ENCODE data around the gene ITSN2.

Gene ITSN2

GRCh38 chr2:24220554-24221291, 139.6 kb downstream of the ITSN2 start:
- DNase-seq (ENCODE audit: insufficient read length, low spot score) (no peak), FAIRE-seq (no peak)
- no peak for TF ChIP-seq PAX5 (IDR thresholded peaks at IDR 0.05; ENCODE audit: insufficient read depth, low read length, severe bottlenecking)

DNA sequence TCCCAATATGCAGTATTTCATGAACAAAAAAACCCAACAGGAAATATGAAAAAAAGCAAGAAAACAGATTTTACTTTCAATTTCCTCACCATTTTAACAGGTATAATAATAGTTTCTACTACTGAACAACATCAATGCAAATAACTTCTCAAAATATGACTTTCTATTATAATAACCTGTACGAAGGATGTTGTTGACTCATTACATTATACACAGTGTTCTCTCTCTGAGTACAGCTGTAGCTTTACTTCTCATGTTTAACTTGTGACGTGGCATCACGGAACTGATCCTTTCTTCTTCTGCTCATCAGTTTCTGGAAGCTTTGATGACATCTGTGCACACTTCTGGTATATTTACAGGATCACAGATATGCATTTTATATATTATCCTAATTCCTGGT, 145.5 kb downstream of the ITSN2 start:
- TF ChIP-seq POLR2AphosphoS5 (IDR thresholded peaks at IDR 0.05; ENCODE audit: low read depth, low read length) (no peak), SPI1 (IDR thresholded peaks at IDR 0.05; ENCODE audit: low read depth, low read length) (peak; percentile 45; the same call in 1 of the 2 replicates)
- peak; percentile 52 for DNase-seq (ENCODE audit: insufficient read length, low spot score)
- FAIRE-seq = peak; percentile 79

DNA sequence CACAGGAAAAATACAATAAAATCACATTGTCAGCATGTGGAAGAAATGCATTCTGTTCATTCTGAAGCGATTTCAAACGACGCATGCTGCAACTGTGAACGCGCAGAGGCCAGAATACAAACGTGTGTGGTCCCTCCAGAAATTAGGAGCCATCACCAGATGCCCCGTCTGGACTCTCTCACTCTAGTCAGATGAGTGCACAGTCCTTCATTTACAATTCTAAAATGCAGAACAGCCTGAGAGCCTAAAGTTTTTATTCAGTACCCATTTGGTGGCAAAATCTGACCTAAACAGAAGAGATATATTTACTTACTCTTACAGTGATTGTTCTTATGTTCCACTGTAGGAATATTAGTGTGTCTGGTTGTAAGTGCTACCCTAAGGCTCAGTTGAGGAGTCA, 148.9 kb downstream of the ITSN2 start:
- no peak for DNase-seq (ENCODE audit: insufficient read length, low spot score)
- TF ChIP-seq TAF1 (IDR thresholded peaks at IDR 0.05; ENCODE audit: low read depth, low read length) (no peak), POLR2AphosphoS5 (IDR thresholded peaks at IDR 0.05; ENCODE audit: low read depth, low read length) (no peak), PAX5 (IDR thresholded peaks at IDR 0.05; ENCODE audit: insufficient read depth, low read length, severe bottlenecking) (no peak), SPI1 (IDR thresholded peaks at IDR 0.05; ENCODE audit: low read depth, low read length) (no peak), POU2F2 (IDR thresholded peaks at IDR 0.05; ENCODE audit: low read depth, low read length) (no peak), POLR2A (IDR thresholded peaks at IDR 0.05; ENCODE audit: low read depth, low read length) (no peak)
- no peak for FAIRE-seq

DNA sequence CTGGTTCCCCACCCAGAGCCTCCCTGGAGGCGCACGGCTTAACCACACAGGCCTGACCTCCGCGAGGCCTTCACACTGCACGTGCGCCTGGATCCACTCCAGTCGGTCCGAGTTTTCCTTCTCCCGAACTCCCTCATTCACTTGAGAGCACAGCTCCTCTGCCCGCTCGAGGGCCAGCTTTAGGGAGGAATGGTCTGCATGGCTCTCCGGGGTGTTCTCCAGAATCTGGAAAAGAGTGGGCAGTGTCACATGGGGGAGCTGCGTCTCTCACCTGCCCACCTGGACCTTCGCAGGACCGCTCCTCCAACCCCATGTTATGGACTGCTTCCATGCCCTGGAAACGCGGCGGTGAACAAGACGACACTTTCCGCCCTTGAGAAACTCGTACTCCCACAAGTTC, 149.6 kb downstream of the ITSN2 start:
- no peak for FAIRE-seq
- DNase-seq (ENCODE audit: insufficient read length, low spot score) = no peak
- TF ChIP-seq POLR2AphosphoS5 (IDR thresholded peaks at IDR 0.05; ENCODE audit: low read depth, low read length) = no peak
- no peak for TF ChIP-seq POU2F2 (IDR thresholded peaks at IDR 0.05; ENCODE audit: low read depth, low read length)
- no peak for TF ChIP-seq PAX5 (IDR thresholded peaks at IDR 0.05; ENCODE audit: insufficient read depth, low read length, severe bottlenecking)
- no peak for TF ChIP-seq SPI1 (IDR thresholded peaks at IDR 0.05; ENCODE audit: low read depth, low read length)
- no peak for TF ChIP-seq POLR2A (IDR thresholded peaks at IDR 0.05; ENCODE audit: low read depth, low read length)
- no peak for TF ChIP-seq TAF1 (IDR thresholded peaks at IDR 0.05; ENCODE audit: low read depth, low read length)

GRCh38 chr2:24210106-24210455, 150.3 kb downstream of the ITSN2 start:
- no peak for TF ChIP-seq POU2F2 (IDR thresholded peaks at IDR 0.05; ENCODE audit: low read depth, low read length)
- TF ChIP-seq TAF1 (IDR thresholded peaks at IDR 0.05; ENCODE audit: low read depth, low read length) = no peak
- TF ChIP-seq POLR2A (IDR thresholded peaks at IDR 0.05; ENCODE audit: low read depth, low read length) = no peak
- no peak for TF ChIP-seq POLR2AphosphoS5 (IDR thresholded peaks at IDR 0.05; ENCODE audit: low read depth, low read length)
- TF ChIP-seq SPI1 (IDR thresholded peaks at IDR 0.05; ENCODE audit: low read depth, low read length) = no peak
- TF ChIP-seq PAX5 (IDR thresholded peaks at IDR 0.05; ENCODE audit: insufficient read depth, low read length, severe bottlenecking) = no peak
- FAIRE-seq = no peak
- no peak for DNase-seq (ENCODE audit: insufficient read length, low spot score)

GRCh38 chr2:24209389-24210105, 150.8 kb downstream of the ITSN2 start:
- DNase-seq (ENCODE audit: insufficient read length, low spot score) = no peak
- TF ChIP-seq TAF1 (IDR thresholded peaks at IDR 0.05; ENCODE audit: low read depth, low read length) = no peak
- no peak for TF ChIP-seq SPI1 (IDR thresholded peaks at IDR 0.05; ENCODE audit: low read depth, low read length)
- no peak for TF ChIP-seq POLR2A (IDR thresholded peaks at IDR 0.05; ENCODE audit: low read depth, low read length)
- TF ChIP-seq POLR2AphosphoS5 (IDR thresholded peaks at IDR 0.05; ENCODE audit: low read depth, low read length) = no peak
- TF ChIP-seq PAX5 (IDR thresholded peaks at IDR 0.05; ENCODE audit: insufficient read depth, low read length, severe bottlenecking) = no peak
- TF ChIP-seq POU2F2 (IDR thresholded peaks at IDR 0.05; ENCODE audit: low read depth, low read length) = no peak

DNA sequence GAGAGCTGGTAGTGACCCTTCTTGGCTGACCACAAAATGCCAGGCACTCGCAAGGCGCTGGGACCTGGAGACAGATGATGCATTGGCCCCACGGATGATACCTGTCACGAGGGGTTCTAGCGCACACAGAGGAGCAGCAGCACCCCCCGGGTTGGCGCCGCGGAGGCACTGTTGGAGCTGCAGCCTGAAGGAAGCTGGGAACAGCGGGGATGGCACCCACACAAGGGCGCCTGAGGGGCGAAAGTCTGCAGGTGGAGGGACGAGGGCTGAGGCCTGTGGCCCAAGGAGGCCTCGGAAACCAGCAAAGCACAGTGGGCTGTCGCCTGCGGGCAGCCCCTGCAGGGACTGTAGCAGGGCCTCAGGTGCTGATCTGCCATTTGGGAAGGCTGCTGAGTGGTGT, 151.8 kb downstream of the ITSN2 start:
- FAIRE-seq (no peak), DNase-seq (ENCODE audit: insufficient read length, low spot score) (no peak)
- TF ChIP-seq TAF1 (IDR thresholded peaks at IDR 0.05; ENCODE audit: low read depth, low read length) (no peak), POU2F2 (IDR thresholded peaks at IDR 0.05; ENCODE audit: low read depth, low read length) (no peak), POLR2A (IDR thresholded peaks at IDR 0.05; ENCODE audit: low read depth, low read length) (no peak), SPI1 (IDR thresholded peaks at IDR 0.05; ENCODE audit: low read depth, low read length) (no peak), PAX5 (IDR thresholded peaks at IDR 0.05; ENCODE audit: insufficient read depth, low read length, severe bottlenecking) (no peak), POLR2AphosphoS5 (IDR thresholded peaks at IDR 0.05; ENCODE audit: low read depth, low read length) (no peak)

More at GRCh38 chr2:24209389-24210105, 150.8 kb downstream of the ITSN2 start:
- no peak for FAIRE-seq

DNA sequence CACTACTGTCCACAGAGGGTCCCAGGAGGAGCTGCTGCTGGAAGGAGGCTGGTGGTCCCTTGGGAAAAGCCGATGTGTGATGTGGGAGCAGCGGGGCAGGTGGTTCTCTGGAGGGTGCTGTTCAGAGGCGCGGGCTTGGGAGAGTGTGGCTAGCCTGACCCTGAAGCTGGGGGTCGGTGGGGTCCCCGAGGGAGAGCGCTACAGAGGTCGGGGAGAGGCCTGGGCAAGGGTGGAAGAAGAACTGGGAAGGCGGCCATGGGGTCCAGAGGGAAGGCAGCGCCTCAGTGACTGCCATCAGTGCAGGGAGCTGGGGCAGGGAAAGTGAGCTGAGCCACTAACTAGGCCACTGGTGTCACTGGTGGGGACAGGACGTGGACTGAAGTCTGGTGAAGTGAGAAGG, 153.0 kb downstream of the ITSN2 start:
- FAIRE-seq (no peak), DNase-seq (ENCODE audit: insufficient read length, low spot score) (no peak)
- TF ChIP-seq PAX5 (IDR thresholded peaks at IDR 0.05; ENCODE audit: insufficient read depth, low read length, severe bottlenecking) = no peak
- no peak for TF ChIP-seq POLR2A (IDR thresholded peaks at IDR 0.05; ENCODE audit: low read depth, low read length)
- no peak for TF ChIP-seq TAF1 (IDR thresholded peaks at IDR 0.05; ENCODE audit: low read depth, low read length)
- no peak for TF ChIP-seq POLR2AphosphoS5 (IDR thresholded peaks at IDR 0.05; ENCODE audit: low read depth, low read length)
- TF ChIP-seq SPI1 (IDR thresholded peaks at IDR 0.05; ENCODE audit: low read depth, low read length) = no peak
- TF ChIP-seq POU2F2 (IDR thresholded peaks at IDR 0.05; ENCODE audit: low read depth, low read length) = no peak

DNA sequence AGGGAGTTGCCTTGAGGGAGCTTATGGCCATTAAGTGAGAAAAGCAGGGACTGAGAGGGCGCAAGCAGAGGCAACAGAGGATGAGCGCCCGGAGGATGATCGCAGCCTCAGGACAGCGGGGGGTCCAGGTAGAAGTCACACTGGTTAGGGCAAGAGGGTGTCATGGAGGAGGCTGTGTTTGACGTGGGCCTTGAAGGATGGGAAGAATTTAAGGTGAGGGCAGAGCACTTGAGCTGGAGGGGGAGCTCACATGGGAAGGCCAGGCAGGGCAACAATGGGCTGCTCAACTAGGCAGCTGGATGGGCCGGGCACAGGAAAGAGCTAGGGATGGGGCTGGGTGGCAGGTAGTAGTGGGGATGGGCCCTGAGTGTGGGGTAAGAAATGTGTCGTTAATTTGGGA, 153.6 kb downstream of the ITSN2 start:
- DNase-seq (ENCODE audit: insufficient read length, low spot score) (no peak), FAIRE-seq (no peak)
- TF ChIP-seq POLR2A (IDR thresholded peaks at IDR 0.05; ENCODE audit: low read depth, low read length) (no peak), PAX5 (IDR thresholded peaks at IDR 0.05; ENCODE audit: insufficient read depth, low read length, severe bottlenecking) (no peak), POU2F2 (IDR thresholded peaks at IDR 0.05; ENCODE audit: low read depth, low read length) (no peak), SPI1 (IDR thresholded peaks at IDR 0.05; ENCODE audit: low read depth, low read length) (no peak), TAF1 (IDR thresholded peaks at IDR 0.05; ENCODE audit: low read depth, low read length) (no peak), POLR2AphosphoS5 (IDR thresholded peaks at IDR 0.05; ENCODE audit: low read depth, low read length) (no peak)

- TF ChIP-seq PAX5 (IDR thresholded peaks at IDR 0.05; ENCODE audit: insufficient read depth, low read length, severe bottlenecking) = no peak
- TF ChIP-seq TAF1 (IDR thresholded peaks at IDR 0.05; ENCODE audit: low read depth, low read length) = no peak
- TF ChIP-seq POLR2A (IDR thresholded peaks at IDR 0.05; ENCODE audit: low read depth, low read length) = no peak
- no peak for TF ChIP-seq POLR2AphosphoS5 (IDR thresholded peaks at IDR 0.05; ENCODE audit: low read depth, low read length)
- no peak for TF ChIP-seq SPI1 (IDR thresholded peaks at IDR 0.05; ENCODE audit: low read depth, low read length)
- TF ChIP-seq POU2F2 (IDR thresholded peaks at IDR 0.05; ENCODE audit: low read depth, low read length) = no peak
- DNase-seq (ENCODE audit: insufficient read length, low spot score) (no peak), FAIRE-seq (no peak)
Measured at GRCh38 chr2:24206242-24206641, 154.1 kb downstream of the ITSN2 start.
